Chondrocyte (in vitro differentiated cells): ENCODE results near the gene HEXB. TPM values are rescaled to one million over a fixed set of nuclear protein-coding genes. Genes with fewer than 3 reads are reported as not detected.
A peak's percentile ranks its signal among the peaks of the same experiment; 100 is the strongest.

ENCODE experiments used
- DNase-seq: peaks from one replicate; pipeline ENCODE4 v3.0.0; 2021; ENCODE audit warnings: mixed read lengths, low spot score
- H3K27ac Mint-ChIP-seq: one replicate; pipeline ENCODE4 v1.8.0; 2021; ENCODE audit warnings: mild to moderate bottlenecking, moderate library complexity, mixed read lengths; ENCODE audit not compliant: unreplicated experiment
- H3K27me3 Mint-ChIP-seq: 2 replicates; pipeline ENCODE4 v1.8.0; 2021; ENCODE audit warnings: low read depth, mixed read lengths
- H3K36me3 Mint-ChIP-seq: 2 replicates; pipeline ENCODE4 v1.8.0; 2021; ENCODE audit warnings: low read depth, mixed read lengths
- H3K4me1 Mint-ChIP-seq: 2 replicates; pipeline ENCODE4 v1.8.0; 2021; ENCODE audit warnings: low read depth, mild to moderate bottlenecking, mixed read lengths
- H3K4me3 Mint-ChIP-seq: one replicate; pipeline ENCODE4 v1.8.0; 2021; ENCODE audit warnings: mild to moderate bottlenecking, moderate library complexity, mixed read lengths; ENCODE audit not compliant: unreplicated experiment
- H3K9me3 Mint-ChIP-seq: 2 replicates; pipeline ENCODE4 v1.8.0; 2021; ENCODE audit warnings: low read depth, mixed read lengths
- CTCF ChIP-seq: fragments of 200-600 bp; sonication (generic); IDR thresholded peaks from 2 replicates; pipeline ENCODE4 v1.5.0; 2021; ENCODE audit warnings: antibody characterized with exemption, mild to moderate bottlenecking, moderate library complexity
- total RNA-seq: library from RNA; stranded (reverse); gene quantifications from 3 replicates; pipeline ENCODE4 v1.2.1, GENCODE V29; 2021

Gene HEXB
- total RNA-seq, 1 donor from 2014 or later = 126 TPM

- TF ChIP-seq CTCF = no peak
- peak within 1 kb of the TSS; percentile 97 for H3K27ac Mint-ChIP-seq
- H3K9me3 Mint-ChIP-seq = no peaks in the 10 kb centered on the region
- peak; percentile 96 for DNase-seq
- H3K27me3 Mint-ChIP-seq = no peaks in the 10 kb centered on the region
- H3K36me3 Mint-ChIP-seq = peaks cover 11% of the 10 kb centered on the region
- H3K4me1 Mint-ChIP-seq = peaks cover 36% of the 10 kb centered on the region
- H3K4me3 Mint-ChIP-seq = peak within 1 kb of the TSS; percentile 99
Measured at GRCh38 chr5:74766849-74767578, 82.0 kb downstream of the HEXB start, which contains the start of the genes GFM2 and NSA2. Gene GFM2, minus strand, starts transcription at chr5:74767117. Its CDS starts 3,375 bp downstream, at chr5:74763742. Gene NSA2, plus strand, starts transcription at chr5:74767249. Its CDS starts 112 bp downstream, at chr5:74767361.

- H3K4me3 Mint-ChIP-seq = peak overlapping the region; percentile 99
- H3K9me3 Mint-ChIP-seq = no peaks in the 10 kb centered on the region
- peak overlapping the region; percentile 97 for H3K27ac Mint-ChIP-seq
- peaks cover 13% of the 10 kb centered on the region for H3K36me3 Mint-ChIP-seq
- H3K27me3 Mint-ChIP-seq = no peaks in the 10 kb centered on the region
- peaks cover 36% of the 10 kb centered on the region for H3K4me1 Mint-ChIP-seq
- DNase-seq = no peak
- no peak for TF ChIP-seq CTCF
Measured at GRCh38 chr5:74767579-74767913, 82.5 kb downstream of the HEXB start.

Other genes starting within 250 kb of the HEXB start
- 37.4 to 53.6 TPM (median 51.1 TPM) in 3 replicates for gene ENC1, start 44.5 kb upstream of the HEXB start, total RNA-seq
- gene GFM2, start 81.9 kb downstream of the HEXB start, total RNA-seq = 17.0 to 28.5 TPM (median 18.2 TPM) in 3 replicates
- gene NSA2, start 82.0 kb downstream of the HEXB start, total RNA-seq = 37.8 to 52.1 TPM (median 45.5 TPM) in 3 replicates
- gene FAM169A, start 181.2 kb downstream of the HEXB start, total RNA-seq = 5.9 to 8.8 TPM (median 7.9 TPM) in 3 replicates